Thyroid gland (tissue), 4 donors: Measurements from ENCODE around the gene PKD1.

Experiments used
- POLR2A ChIP-seq, 2 donors: fragments of 450-650 bp; IDR thresholded peaks; one replicate each; pipeline ENCODE4 v1.6.1; 2017; ENCODE audit warnings: antibody characterized with exemption in 2 of 2, mild to moderate bottlenecking in 2 of 2, moderate library complexity in 1 of 2
- TF ChIP-seq, protein P1 (sequence below), 6 experiments: fragments of 200-600 bp in 3 of 6; fragments of 450-650 bp in 3 of 6; sonication (generic) in 3 of 6; IDR thresholded peaks; one replicate each; pipeline ENCODE4 v1.5.1; 2016 to 2019; ENCODE audit warnings: antibody characterized with exemption in 6 of 6, mild to moderate bottlenecking in 2 of 6, inconsistent platforms in 1 of 6, moderate library complexity in 1 of 6

DNA sequence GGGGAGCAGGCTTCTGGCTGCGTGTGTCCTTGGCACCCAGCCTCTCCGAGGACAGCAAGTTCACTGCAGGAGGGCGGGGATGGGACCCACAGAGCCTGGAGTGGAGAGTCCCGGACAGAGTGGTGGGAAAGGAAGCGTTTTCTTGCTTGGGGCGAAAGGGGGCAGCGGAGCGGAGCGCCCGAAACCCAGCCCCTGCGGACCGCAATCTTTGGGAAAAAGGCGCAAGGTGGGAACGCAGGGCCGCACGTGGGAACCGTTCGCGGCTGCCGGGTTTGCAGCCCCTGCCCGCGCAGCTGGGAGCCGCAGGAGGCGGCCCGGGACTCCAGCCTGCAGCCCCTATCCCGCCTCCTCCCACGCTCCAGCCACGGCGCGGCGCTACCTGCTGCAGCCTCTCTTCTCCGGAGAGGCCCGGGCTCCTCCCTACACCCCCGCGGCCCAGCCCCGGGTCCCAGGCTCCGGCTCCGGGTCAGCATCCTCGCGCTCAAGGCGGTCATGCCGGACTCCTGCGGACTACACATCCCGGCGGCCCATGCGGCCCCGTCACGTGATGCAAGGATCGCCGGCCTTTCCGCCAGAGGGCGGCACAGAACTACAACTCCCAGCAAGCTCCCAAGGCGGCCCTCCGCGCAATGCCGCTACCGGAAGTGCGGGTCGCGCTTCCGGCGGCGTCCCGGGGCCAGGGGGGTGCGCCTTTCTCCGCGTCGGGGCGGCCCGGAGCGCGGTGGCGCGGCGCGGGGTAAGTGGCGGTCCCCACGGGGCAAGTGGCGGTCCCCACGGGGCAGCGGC lies 88.2 kb downstream of the PKD1 start, which contains the start of the genes NTHL1 and TSC2:
- TF ChIP-seq, protein P1, sequence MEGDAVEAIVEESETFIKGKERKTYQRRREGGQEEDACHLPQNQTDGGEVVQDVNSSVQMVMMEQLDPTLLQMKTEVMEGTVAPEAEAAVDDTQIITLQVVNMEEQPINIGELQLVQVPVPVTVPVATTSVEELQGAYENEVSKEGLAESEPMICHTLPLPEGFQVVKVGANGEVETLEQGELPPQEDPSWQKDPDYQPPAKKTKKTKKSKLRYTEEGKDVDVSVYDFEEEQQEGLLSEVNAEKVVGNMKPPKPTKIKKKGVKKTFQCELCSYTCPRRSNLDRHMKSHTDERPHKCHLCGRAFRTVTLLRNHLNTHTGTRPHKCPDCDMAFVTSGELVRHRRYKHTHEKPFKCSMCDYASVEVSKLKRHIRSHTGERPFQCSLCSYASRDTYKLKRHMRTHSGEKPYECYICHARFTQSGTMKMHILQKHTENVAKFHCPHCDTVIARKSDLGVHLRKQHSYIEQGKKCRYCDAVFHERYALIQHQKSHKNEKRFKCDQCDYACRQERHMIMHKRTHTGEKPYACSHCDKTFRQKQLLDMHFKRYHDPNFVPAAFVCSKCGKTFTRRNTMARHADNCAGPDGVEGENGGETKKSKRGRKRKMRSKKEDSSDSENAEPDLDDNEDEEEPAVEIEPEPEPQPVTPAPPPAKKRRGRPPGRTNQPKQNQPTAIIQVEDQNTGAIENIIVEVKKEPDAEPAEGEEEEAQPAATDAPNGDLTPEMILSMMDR (IDR thresholded peaks at IDR 0.05): peak in 4 of 6 experiments; percentile 29 to 69 (median 43)
- peak in 1 of 2 donors; percentile 69 for TF ChIP-seq POLR2A (IDR thresholded peaks at IDR 0.05)
